Activated T-cell treated with anti-CD3 and anti-CD28 coated beads, Interleukin-2, amount 50 U/mL, for 4 hours (primary cell): ENCODE results near the gene MIS12. TPM values are rescaled to one million over a fixed set of nuclear protein-coding genes. Genes with fewer than 3 reads are reported as not detected.

ENCODE experiments used
- ATAC-seq, 2 donors: fragments of 200-7000 bp; cut with Tn5 transposase; one replicate each; pipeline ENCODE4 v1.10.0; 2021
- DNase-seq: peaks from one replicate; pipeline ENCODE4 v3.0.0-alpha.2; 2020
- H3K27me3 Mint-ChIP-seq: one replicate; pipeline ENCODE4 v1.8.0; 2021; ENCODE audit warnings: low read depth, mixed read lengths
- H3K36me3 Mint-ChIP-seq: one replicate; pipeline ENCODE4 v1.8.0; 2022; ENCODE audit warnings: mixed read lengths; ENCODE audit not compliant: insufficient read depth
- H3K4me1 Mint-ChIP-seq: one replicate; pipeline ENCODE4 v1.8.0; 2021; ENCODE audit warnings: low read depth, mixed read lengths
- H3K4me3 Mint-ChIP-seq: one replicate; pipeline ENCODE4 v1.8.0; 2021; ENCODE audit warnings: mild to moderate bottlenecking, moderate library complexity, mixed read lengths
- H3K9me3 Mint-ChIP-seq: one replicate; pipeline ENCODE4 v1.8.0; 2021; ENCODE audit warnings: mixed read lengths
- total RNA-seq, 3 donors: library from RNA; stranded (reverse); gene quantifications; one replicate each; pipeline ENCODE4 v1.2.1, GENCODE V29; 2021

MIS12 gene
- total RNA-seq, 3 donors from 2014 or later: 35.9 to 38.1 (median 37.2) TPM

- H3K4me1 Mint-ChIP-seq: peaks cover 30% of the 10 kb centered on the region
- ATAC-seq: no peak
- peaks cover 28% of the 10 kb centered on the region for H3K36me3 Mint-ChIP-seq
- H3K4me3 Mint-ChIP-seq: no peak overlapping the region
- H3K27me3 Mint-ChIP-seq: no peaks in the 10 kb centered on the region
- no peaks in the 10 kb centered on the region for H3K9me3 Mint-ChIP-seq
- no peak for DNase-seq
Measured at GRCh38 chr17:5510771-5511170, 24.4 kb downstream of the MIS12 start.

GRCh38 chr17:5511401-5512225 is 25.2 kb downstream of the MIS12 start:
- peaks cover 36% of the 10 kb centered on the region for H3K36me3 Mint-ChIP-seq
- ATAC-seq (no peak), DNase-seq (no peak)
- H3K4me1 Mint-ChIP-seq: peaks cover 30% of the 10 kb centered on the region
- no peak overlapping the region for H3K4me3 Mint-ChIP-seq
- no peaks in the 10 kb centered on the region for H3K27me3 Mint-ChIP-seq
- no peaks in the 10 kb centered on the region for H3K9me3 Mint-ChIP-seq

- Mint-ChIP-seq H3K9me3 (no peaks in the 10 kb centered on the region), H3K36me3 (peaks cover 44% of the 10 kb centered on the region), H3K4me3 (no peak overlapping the region), H3K4me1 (peaks cover 30% of the 10 kb centered on the region), H3K27me3 (no peaks in the 10 kb centered on the region)
- DNase-seq (no peak), ATAC-seq (peak; percentile 57 to 61)
Measured at GRCh38 chr17:5513628-5514027, 27.3 kb downstream of the MIS12 start.

GRCh38 chr17:5514976-5515375 is 28.6 kb downstream of the MIS12 start:
- Mint-ChIP-seq H3K4me1 (peaks cover 30% of the 10 kb centered on the region), H3K9me3 (no peaks in the 10 kb centered on the region), H3K36me3 (peaks cover 40% of the 10 kb centered on the region), H3K27me3 (no peaks in the 10 kb centered on the region), H3K4me3 (no peak overlapping the region)
- ATAC-seq: no peak
- no peak for DNase-seq

GRCh38 chr17:5516060-5516792 is 29.9 kb downstream of the MIS12 start:
- DNase-seq (no peak), ATAC-seq (no peak)
- no peaks in the 10 kb centered on the region for H3K9me3 Mint-ChIP-seq
- H3K27me3 Mint-ChIP-seq: no peaks in the 10 kb centered on the region
- H3K36me3 Mint-ChIP-seq: peaks cover 49% of the 10 kb centered on the region
- peaks cover 30% of the 10 kb centered on the region for H3K4me1 Mint-ChIP-seq
- no peak overlapping the region for H3K4me3 Mint-ChIP-seq

GRCh38 chr17:5522476-5522875 is 36.1 kb downstream of the MIS12 start:
- H3K36me3 Mint-ChIP-seq: peaks cover 37% of the 10 kb centered on the region
- H3K27me3 Mint-ChIP-seq: no peaks in the 10 kb centered on the region
- H3K4me3 Mint-ChIP-seq: no peak overlapping the region
- ATAC-seq (no peak), DNase-seq (no peak)
- no peaks in the 10 kb centered on the region for H3K9me3 Mint-ChIP-seq
- peaks cover 10% of the 10 kb centered on the region for H3K4me1 Mint-ChIP-seq

- DNase-seq (no peak), ATAC-seq (no peak)
- no peaks in the 10 kb centered on the region for H3K9me3 Mint-ChIP-seq
- peaks cover 10% of the 10 kb centered on the region for H3K4me1 Mint-ChIP-seq
- no peak overlapping the region for H3K4me3 Mint-ChIP-seq
- peaks cover 31% of the 10 kb centered on the region for H3K36me3 Mint-ChIP-seq
- no peaks in the 10 kb centered on the region for H3K27me3 Mint-ChIP-seq
Measured at GRCh38 chr17:5523249-5523648, 36.9 kb downstream of the MIS12 start.

- Mint-ChIP-seq H3K4me1 (peaks cover 10% of the 10 kb centered on the region), H3K36me3 (peaks cover 38% of the 10 kb centered on the region), H3K27me3 (no peaks in the 10 kb centered on the region), H3K4me3 (no peak overlapping the region), H3K9me3 (no peaks in the 10 kb centered on the region)
- DNase-seq (peak; percentile 44), ATAC-seq (peak; percentile 96 to 98)
Measured at GRCh38 chr17:5526821-5527598, 40.6 kb downstream of the MIS12 start.

- H3K4me3 Mint-ChIP-seq: no peak overlapping the region
- DNase-seq: no peak
- H3K36me3 Mint-ChIP-seq: peaks cover 39% of the 10 kb centered on the region
- no peaks in the 10 kb centered on the region for H3K27me3 Mint-ChIP-seq
- H3K4me1 Mint-ChIP-seq: peaks cover 10% of the 10 kb centered on the region
- ATAC-seq: no peak
- H3K9me3 Mint-ChIP-seq: no peaks in the 10 kb centered on the region
Measured at GRCh38 chr17:5527601-5528250, 41.4 kb downstream of the MIS12 start.

- Mint-ChIP-seq H3K4me1 (peaks cover 10% of the 10 kb centered on the region), H3K36me3 (peaks cover 33% of the 10 kb centered on the region), H3K27me3 (no peaks in the 10 kb centered on the region), H3K9me3 (no peaks in the 10 kb centered on the region), H3K4me3 (no peak overlapping the region)
- DNase-seq: no peak
- no peak for ATAC-seq
Measured at GRCh38 chr17:5530265-5531084, 44.1 kb downstream of the MIS12 start.

GRCh38 chr17:5531085-5531418 is 44.7 kb downstream of the MIS12 start:
- Mint-ChIP-seq H3K4me3 (no peak overlapping the region), H3K36me3 (peaks cover 37% of the 10 kb centered on the region), H3K9me3 (no peaks in the 10 kb centered on the region), H3K4me1 (peaks cover 10% of the 10 kb centered on the region), H3K27me3 (no peaks in the 10 kb centered on the region)
- ATAC-seq (no peak), DNase-seq (no peak)

GRCh38 chr17:5532581-5532980 is 46.2 kb downstream of the MIS12 start:
- Mint-ChIP-seq H3K9me3 (no peaks in the 10 kb centered on the region), H3K36me3 (peaks cover 42% of the 10 kb centered on the region), H3K27me3 (no peaks in the 10 kb centered on the region), H3K4me1 (no peaks in the 10 kb centered on the region), H3K4me3 (no peak overlapping the region)
- ATAC-seq: no peak
- DNase-seq: no peak

GRCh38 chr17:5533486-5534315 is 47.3 kb downstream of the MIS12 start:
- H3K4me1 Mint-ChIP-seq: no peaks in the 10 kb centered on the region
- no peak for ATAC-seq
- no peaks in the 10 kb centered on the region for H3K9me3 Mint-ChIP-seq
- H3K4me3 Mint-ChIP-seq: no peak overlapping the region
- no peak for DNase-seq
- H3K36me3 Mint-ChIP-seq: peaks cover 39% of the 10 kb centered on the region
- H3K27me3 Mint-ChIP-seq: no peaks in the 10 kb centered on the region
